Cardiac muscle cell (in vitro differentiated cells and primary cell): ENCODE results near the gene UBE2F. TPM values are rescaled to one million over a fixed set of nuclear protein-coding genes. Genes with fewer than 3 reads are reported as not detected.

Source experiments
- DNase-seq, 2 donors: peaks; one replicate each; pipeline versions ENCODE4 v3.0.0 to v3.0.0-alpha.2; 2010 to 2017; ENCODE audit warnings: low read depth in 1 of 2, low spot score in 1 of 2
- H3K27ac ChIP-seq: fragments of 200-600 bp; sonication (generic); 2 replicates; pipeline ENCODE4 v1.5.1; 2016
- H3K27me3 ChIP-seq: fragments of 200-600 bp; sonication (generic); 2 replicates; pipeline ENCODE4 v1.6.0; 2016; ENCODE audit warnings: control low read depth
- H3K36me3 ChIP-seq: fragments of 200-600 bp; sonication (generic); 2 replicates; pipeline ENCODE4 v1.5.1; 2016; ENCODE audit warnings: control low read depth
- H3K4me1 ChIP-seq: fragments of 200-600 bp; sonication (generic); 2 replicates; pipeline ENCODE4 v1.8.1; 2017; ENCODE audit warnings: low read depth, mild to moderate bottlenecking, mixed run types
- H3K4me3 ChIP-seq: fragments of 200-600 bp; sonication (generic); 2 replicates; pipeline ENCODE4 v1.5.1; 2016; ENCODE audit warnings: mild to moderate bottlenecking
- H3K9me3 ChIP-seq: fragments of 200-600 bp; sonication (generic); 2 replicates; pipeline ENCODE4 v1.5.1; 2017; ENCODE audit warnings: low read depth, mild to moderate bottlenecking, control low read depth
- CTCF ChIP-seq: IDR thresholded peaks from 2 replicates; pipeline ENCODE4 v1.5.1; 2012; ENCODE audit warnings: low read depth, mild to moderate bottlenecking, low read length
- polyA plus RNA-seq: library from polyadenylated mRNA; unstranded; fragments of >200 nt; fragmentation: Nextera tagmentation; extraction: Ambion mirVana; gene quantifications from 2 replicates; pipeline ENCODE4 v1.2.1, GENCODE V29; 2016
- total RNA-seq: library from RNA; depleted of rRNA; stranded (reverse); fragments of >200 nt; gene quantifications from 2 replicates; pipeline ENCODE4 v1.2.3, GENCODE V29; 2016

Gene UBE2F
- total and polyA plus RNA-seq, 2 experiments from 2014 or later = 35.1 to 66.2 TPM

- H3K4me3 ChIP-seq = no peak overlapping the region
- DNase-seq = no peak
- H3K9me3 ChIP-seq = no peaks in the 10 kb centered on the region
- H3K27ac ChIP-seq = no peak overlapping the region
- peaks cover 4% of the 10 kb centered on the region for H3K4me1 ChIP-seq
- no peak for TF ChIP-seq CTCF
- no peaks in the 10 kb centered on the region for H3K36me3 ChIP-seq
- H3K27me3 ChIP-seq = no peaks in the 10 kb centered on the region
Measured at GRCh38 chr2:237972936-237973335, 6.1 kb downstream of the UBE2F start.

GRCh38 chr2:237977380-237977779, 10.6 kb downstream of the UBE2F start:
- Histone ChIP-seq H3K27ac (no peak overlapping the region), H3K9me3 (no peaks in the 10 kb centered on the region), H3K4me1 (peaks cover 3% of the 10 kb centered on the region), H3K27me3 (no peaks in the 10 kb centered on the region), H3K36me3 (no peaks in the 10 kb centered on the region), H3K4me3 (no peak overlapping the region)
- no peak for DNase-seq
- TF ChIP-seq CTCF = no peak

- Histone ChIP-seq H3K4me1 (peaks cover 3% of the 10 kb centered on the region), H3K4me3 (no peak overlapping the region), H3K27me3 (no peaks in the 10 kb centered on the region), H3K9me3 (no peaks in the 10 kb centered on the region), H3K36me3 (no peaks in the 10 kb centered on the region), H3K27ac (no peak overlapping the region)
- TF ChIP-seq CTCF = no peak
- DNase-seq = peak in 1 of 2 donors; percentile 59
Measured at GRCh38 chr2:237978058-237978712, 11.4 kb downstream of the UBE2F start.

GRCh38 chr2:237979331-237979730, 12.5 kb downstream of the UBE2F start:
- no peak for DNase-seq
- Histone ChIP-seq H3K27ac (no peak overlapping the region), H3K4me3 (no peak overlapping the region), H3K4me1 (peaks cover 3% of the 10 kb centered on the region), H3K36me3 (no peaks in the 10 kb centered on the region), H3K9me3 (no peaks in the 10 kb centered on the region), H3K27me3 (no peaks in the 10 kb centered on the region)
- TF ChIP-seq CTCF = no peak

- no peak for DNase-seq
- Histone ChIP-seq H3K9me3 (no peaks in the 10 kb centered on the region), H3K27me3 (no peaks in the 10 kb centered on the region), H3K27ac (no peak overlapping the region), H3K4me1 (peaks cover 3% of the 10 kb centered on the region), H3K36me3 (no peaks in the 10 kb centered on the region), H3K4me3 (no peak overlapping the region)
- TF ChIP-seq CTCF = no peak
Measured at GRCh38 chr2:237980087-237980486, 13.3 kb downstream of the UBE2F start.
